HCT116 (cell line): Measurements from ENCODE around the gene NOP53. TPM values are rescaled to one million over a fixed set of nuclear protein-coding genes. Genes with fewer than 3 reads are reported as not detected.
"Not testable (repeated sequence)": the region's sequence is repeated elsewhere in the genome, so short reads cannot be mapped to it uniquely, and the experiment has no call there.

Source experiments
- ATAC-seq: fragments of 200-7000 bp; cut with Tn5 transposase; 2 replicates; pipeline ENCODE4 v1.9.1; 2020; ENCODE audit warnings: mild to moderate bottlenecking, moderate library complexity
- BruUV-seq: library from RNA; stranded (reverse); fragments of 400-500 nt; replicated peaks from 2 replicates; lab custom pipeline; 2021; lab: Mats Ljungman, UMichigan
- CTCF ChIA-PET: fragments of 300-600 bp; sonication (Branson Sonifier 250); formaldehyde crosslinking; loops from one replicate; lab custom pipeline; 2021; ENCODE audit warnings: antibody characterized with exemption; lab: Charles Lee
- POLR2A ChIA-PET: fragments of 300-600, 350-600 bp; sonication (Branson Sonifier 250); formaldehyde crosslinking; loops from one replicate; lab custom pipeline; 2021; ENCODE audit warnings: antibody characterized with exemption; lab: Charles Lee
- RAD21 ChIA-PET, 2 experiments: fragments of 300-600 bp; sonication (Branson Sonifier 250); formaldehyde crosslinking; loops; one replicate each; lab custom pipeline; 2023; ENCODE audit warnings: low total read pairs in 2 of 2; ENCODE audit not compliant: uncharacterized antibody in 2 of 2, unreplicated experiment in 2 of 2, low non-redundant PET in 1 of 2; lab: Charles Lee
- DNase-seq: peaks from one replicate; pipeline ENCODE4 v3.0.0-alpha.2; 2010; ENCODE audit warnings: low read depth, low spot score
- H2AFZ ChIP-seq: fragments of 200-600 bp; shearing (Covaris generic), sonication (generic); 2 replicates; pipeline ENCODE4 v1.6.1; 2017; ENCODE audit warnings: low read depth, mixed run types, mixed read lengths, antibody characterized with exemption, low read length; ENCODE audit not compliant: poor library complexity, severe bottlenecking
- H3K27ac ChIP-seq: 2 replicates; pipeline ENCODE4 v1.5.1; 2012; ENCODE audit warnings: low read depth, low read length
- H3K27me3 ChIP-seq: fragments of 200-600 bp; sonication (generic); 2 replicates; pipeline ENCODE4 v1.6.1; 2016; ENCODE audit warnings: mixed run types, low read length, mixed read lengths; ENCODE audit not compliant: insufficient read depth
- H3K36me3 ChIP-seq, 2 experiments: fragments of 200-500 bp in 1 of 2; fragments of 200-600 bp in 1 of 2; sonication (Bioruptor generic) in 1 of 2; sonication (generic) in 1 of 2; 2 replicates each; pipeline versions ENCODE4 v1.5.1 to v1.6.1; 2014 to 2016; ENCODE audit warnings: low read length in 2 of 2, inconsistent platforms in 1 of 2, mixed read lengths in 1 of 2, mixed run types in 1 of 2; ENCODE audit not compliant: insufficient read depth in 2 of 2, control insufficient read depth in 1 of 2
- H3K4me1 ChIP-seq, 2 experiments: fragments of 200-600 bp in 1 of 2; sonication (generic) in 1 of 2; 2 replicates each; pipeline versions ENCODE4 v1.5.1 to v1.6.1; 2012 to 2017; ENCODE audit warnings: low read length in 2 of 2, inconsistent platforms in 1 of 2, mild to moderate bottlenecking in 1 of 2, mixed read lengths in 1 of 2, mixed run types in 1 of 2, moderate library complexity in 1 of 2; ENCODE audit not compliant: insufficient read depth in 2 of 2, control insufficient read depth in 1 of 2
- H3K4me2 ChIP-seq: fragments of 200-600 bp; sonication (generic); 2 replicates; pipeline ENCODE4 v1.6.1; 2017; ENCODE audit warnings: mixed run types, low read length, mixed read lengths
- H3K4me3 ChIP-seq, 2 experiments: fragments of 200-600 bp in 1 of 2; sonication (generic) in 1 of 2; replicated peaks in 1 of 2; 2 replicates each; pipeline ENCODE4 v1.5.1; 2011 to 2016; ENCODE audit warnings: low read length in 2 of 2, control low read depth in 1 of 2, low read depth in 1 of 2, mild to moderate bottlenecking in 1 of 2, mixed read lengths in 1 of 2, mixed run types in 1 of 2
- H3K79me2 ChIP-seq: fragments of 200-600 bp; sonication (generic); 2 replicates; pipeline ENCODE4 v1.6.1; 2017; ENCODE audit warnings: mild to moderate bottlenecking, mixed run types, low read length, moderate library complexity, mixed read lengths; ENCODE audit not compliant: insufficient read depth
- H3K9ac ChIP-seq: fragments of 200-600 bp; sonication (generic); 2 replicates; pipeline ENCODE4 v1.6.1; 2016; ENCODE audit warnings: low read length, mixed read lengths
- H3K9me2 ChIP-seq: fragments of 200-600 bp; sonication (generic), shearing (Covaris generic); 2 replicates; pipeline ENCODE4 v1.6.1; 2017; ENCODE audit warnings: mixed run types, mild to moderate bottlenecking, moderate library complexity; ENCODE audit not compliant: insufficient read depth
- H3K9me3 ChIP-seq, 2 experiments: fragments of 200-500 bp in 1 of 2; fragments of 200-600 bp in 1 of 2; sonication (Bioruptor generic) in 1 of 2; sonication (generic) in 1 of 2; 2 replicates each; pipeline ENCODE4 v1.6.1; 2014 to 2017; ENCODE audit warnings: low read length in 2 of 2, mixed read lengths in 2 of 2, inconsistent platforms in 1 of 2, low read depth in 1 of 2, mild to moderate bottlenecking in 1 of 2, mixed run types in 1 of 2, moderate library complexity in 1 of 2; ENCODE audit not compliant: control insufficient read depth in 1 of 2, insufficient read depth in 1 of 2
- H4K20me1 ChIP-seq: fragments of 200-600 bp; sonication (generic), shearing (Covaris generic); 2 replicates; pipeline ENCODE4 v1.6.1; 2017; ENCODE audit warnings: mixed run types, mild to moderate bottlenecking, moderate library complexity; ENCODE audit not compliant: insufficient read depth
- ATF3 ChIP-seq: IDR thresholded peaks from 2 replicates; pipeline ENCODE4 v1.6.1; 2012
- CBX3 ChIP-seq: IDR thresholded peaks from 2 replicates; pipeline ENCODE4 v1.6.1; 2012; ENCODE audit warnings: low read depth
- CEBPB ChIP-seq: IDR thresholded peaks from 2 replicates; pipeline ENCODE4 v1.6.1; 2012; ENCODE audit warnings: low read depth
- EGR1 ChIP-seq: IDR thresholded peaks from 2 replicates; pipeline ENCODE4 v1.6.1; 2012; ENCODE audit warnings: low read depth
- EZH2phosphoT487 ChIP-seq: fragments of 200-600 bp; IDR thresholded peaks from 2 replicates; pipeline ENCODE4 v1.6.1; 2018; ENCODE audit warnings: antibody characterized with exemption, borderline replicate concordance
- FOSL1 ChIP-seq: IDR thresholded peaks from 2 replicates; pipeline ENCODE4 v1.6.1; 2012; ENCODE audit warnings: low read depth
- JUND ChIP-seq: IDR thresholded peaks from 2 replicates; pipeline ENCODE4 v1.6.1; 2012
- RAD21 ChIP-seq: IDR thresholded peaks from 2 replicates; pipeline ENCODE4 v1.6.1; 2012; ENCODE audit warnings: low read depth, mild to moderate bottlenecking
- SP1 ChIP-seq: IDR thresholded peaks from 2 replicates; pipeline ENCODE4 v1.6.1; 2012; ENCODE audit warnings: low read depth
- SRF ChIP-seq: IDR thresholded peaks from 2 replicates; pipeline ENCODE4 v1.6.1; 2012; ENCODE audit warnings: low read depth
- TCF7L2 ChIP-seq: IDR thresholded peaks from 2 replicates; pipeline ENCODE4 v1.7.0; 2011; ENCODE audit warnings: borderline replicate concordance, inconsistent platforms; ENCODE audit not compliant: insufficient read depth, insufficient read length; ENCODE audit errors: extremely low read depth
- ZFX ChIP-seq: fragments of 450-650 bp; IDR thresholded peaks from 2 replicates; pipeline ENCODE4 v1.6.1; 2017
- ZNF274 ChIP-seq: fragments of 200-500 bp; sonication (Bioruptor generic); IDR thresholded peaks from 2 replicates; pipeline ENCODE4 v1.6.1; 2014; ENCODE audit warnings: mild to moderate bottlenecking, low read depth, low read length, inconsistent platforms
- intact Hi-C: fragments of 100-400 bp; cut with micrococcal nuclease; formaldehyde crosslinking; loops from 2 replicates; pipeline ENCODE4 v1.10.0; 2022
- total RNA-seq: library from RNA; stranded (reverse); gene quantifications from one replicate; pipeline ENCODE4 v1.2.1, GENCODE V29; 2021; ENCODE audit not compliant: unreplicated experiment
- TF ChIP-seq, protein P1 (sequence below): IDR thresholded peaks from 2 replicates; pipeline ENCODE4 v1.6.1; 2011; ENCODE audit warnings: mild to moderate bottlenecking, low read length, moderate library complexity; ENCODE audit not compliant: insufficient replicate concordance; ENCODE audit errors: extremely low read depth
- TF ChIP-seq, protein P2 (sequence below): IDR thresholded peaks from 2 replicates; pipeline ENCODE4 v1.6.1; 2012; ENCODE audit warnings: low read depth

NOP53 gene
- total RNA-seq, 1 experiment from 2014 or later = 322 TPM

DNA sequence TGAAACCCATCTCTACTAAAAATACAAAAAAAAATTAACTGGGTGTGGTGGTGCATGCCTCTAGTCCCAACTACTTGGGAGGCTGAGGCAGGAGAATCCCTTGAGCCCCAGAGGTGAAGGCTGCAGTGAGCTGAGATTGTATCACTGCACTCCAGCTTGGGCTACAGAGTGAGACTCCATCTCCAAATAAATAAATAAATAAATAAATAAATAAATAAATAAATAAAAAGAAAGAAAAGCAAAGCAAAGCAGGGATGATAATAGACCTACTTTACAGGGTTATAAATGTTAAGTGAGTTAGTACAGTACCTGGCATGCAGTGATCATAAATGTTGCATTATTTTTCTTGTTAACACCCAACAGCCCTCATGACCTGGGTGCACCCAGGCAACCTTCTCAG is 30.5 kb upstream of the NOP53 start:
- H3K27ac ChIP-seq, H2AFZ ChIP-seq, RAD21 ChIA-PET, H3K9ac ChIP-seq, H3K9me3 ChIP-seq, ATAC-seq, DNase-seq, H4K20me1 ChIP-seq, intact Hi-C loops, H3K9me2 ChIP-seq, BruUV-seq, H3K4me3 ChIP-seq, H3K27me3 ChIP-seq: not testable (repeated sequence)
- peaks cover 5 to 17% of the 10 kb centered on the region in 2 experiments; a peak in 3 of 4 replicates for H3K4me1 ChIP-seq
- H3K36me3 ChIP-seq = peaks cover 3 to 12% of the 10 kb centered on the region in 2 experiments; a peak in 1 of 4 replicates
- ChIA-PET CTCF (interaction anchor here (3.9 to 4.4 kb wide), 2 partner anchors 11 to 29 kb away, joined by 62 to 68 read pairs; partner anchors contain the start of gene NOP53), POLR2A (interaction anchor here (1.8 kb wide), 1 partner anchor 13 kb away, joined by 4 read pairs; no protein-coding TSS in a partner anchor)
- peak overlapping the region; percentile 89 for H3K4me2 ChIP-seq
- peaks cover 44% of the 10 kb centered on the region for H3K79me2 ChIP-seq

- ChIA-PET RAD21 (no interaction called here), POLR2A (interaction anchor here (1.8 kb wide), 1 partner anchor 12 kb away, joined by 4 read pairs; no protein-coding TSS in a partner anchor), CTCF (no interaction called here)
- no peak overlapping the region for H3K9ac ChIP-seq
- ATAC-seq (no peak), DNase-seq (no peak)
- H3K9me2 ChIP-seq = no peaks in the 10 kb centered on the region
- no peak overlapping the region for H3K4me2 ChIP-seq
- H3K4me1 ChIP-seq = peaks cover 5 to 17% of the 10 kb centered on the region in 2 experiments; a peak in 3 of 4 replicates
- BruUV-seq = no TSS peak
- no peak overlapping the region for H3K27ac ChIP-seq
- H3K27me3 ChIP-seq = no peaks in the 10 kb centered on the region
- H2AFZ ChIP-seq = no peak overlapping the region
- peaks cover 44% of the 10 kb centered on the region for H3K79me2 ChIP-seq
- intact Hi-C loops = no loop called here
- H3K36me3 ChIP-seq = peaks cover 3 to 12% of the 10 kb centered on the region in 2 experiments; a peak in 1 of 4 replicates
- H4K20me1 ChIP-seq = no peaks in the 10 kb centered on the region
- H3K9me3 ChIP-seq = no peaks in the 10 kb centered on the region
- no peak overlapping the region for H3K4me3 ChIP-seq
- TF ChIP-seq JUND (no peak), FOSL1 (no peak), SP1 (no peak), CEBPB (no peak), CBX3 (no peak), EGR1 (no peak), SRF (no peak), TCF7L2 (no peak), RAD21 (no peak), ZFX (no peak), ATF3 (no peak), EZH2phosphoT487 (no peak), ZNF274 (no peak)
- TF ChIP-seq, protein P1, sequence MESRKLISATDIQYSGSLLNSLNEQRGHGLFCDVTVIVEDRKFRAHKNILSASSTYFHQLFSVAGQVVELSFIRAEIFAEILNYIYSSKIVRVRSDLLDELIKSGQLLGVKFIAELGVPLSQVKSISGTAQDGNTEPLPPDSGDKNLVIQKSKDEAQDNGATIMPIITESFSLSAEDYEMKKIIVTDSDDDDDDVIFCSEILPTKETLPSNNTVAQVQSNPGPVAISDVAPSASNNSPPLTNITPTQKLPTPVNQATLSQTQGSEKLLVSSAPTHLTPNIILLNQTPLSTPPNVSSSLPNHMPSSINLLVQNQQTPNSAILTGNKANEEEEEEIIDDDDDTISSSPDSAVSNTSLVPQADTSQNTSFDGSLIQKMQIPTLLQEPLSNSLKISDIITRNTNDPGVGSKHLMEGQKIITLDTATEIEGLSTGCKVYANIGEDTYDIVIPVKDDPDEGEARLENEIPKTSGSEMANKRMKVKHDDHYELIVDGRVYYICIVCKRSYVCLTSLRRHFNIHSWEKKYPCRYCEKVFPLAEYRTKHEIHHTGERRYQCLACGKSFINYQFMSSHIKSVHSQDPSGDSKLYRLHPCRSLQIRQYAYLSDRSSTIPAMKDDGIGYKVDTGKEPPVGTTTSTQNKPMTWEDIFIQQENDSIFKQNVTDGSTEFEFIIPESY = no peak
- TF ChIP-seq, protein P2, sequence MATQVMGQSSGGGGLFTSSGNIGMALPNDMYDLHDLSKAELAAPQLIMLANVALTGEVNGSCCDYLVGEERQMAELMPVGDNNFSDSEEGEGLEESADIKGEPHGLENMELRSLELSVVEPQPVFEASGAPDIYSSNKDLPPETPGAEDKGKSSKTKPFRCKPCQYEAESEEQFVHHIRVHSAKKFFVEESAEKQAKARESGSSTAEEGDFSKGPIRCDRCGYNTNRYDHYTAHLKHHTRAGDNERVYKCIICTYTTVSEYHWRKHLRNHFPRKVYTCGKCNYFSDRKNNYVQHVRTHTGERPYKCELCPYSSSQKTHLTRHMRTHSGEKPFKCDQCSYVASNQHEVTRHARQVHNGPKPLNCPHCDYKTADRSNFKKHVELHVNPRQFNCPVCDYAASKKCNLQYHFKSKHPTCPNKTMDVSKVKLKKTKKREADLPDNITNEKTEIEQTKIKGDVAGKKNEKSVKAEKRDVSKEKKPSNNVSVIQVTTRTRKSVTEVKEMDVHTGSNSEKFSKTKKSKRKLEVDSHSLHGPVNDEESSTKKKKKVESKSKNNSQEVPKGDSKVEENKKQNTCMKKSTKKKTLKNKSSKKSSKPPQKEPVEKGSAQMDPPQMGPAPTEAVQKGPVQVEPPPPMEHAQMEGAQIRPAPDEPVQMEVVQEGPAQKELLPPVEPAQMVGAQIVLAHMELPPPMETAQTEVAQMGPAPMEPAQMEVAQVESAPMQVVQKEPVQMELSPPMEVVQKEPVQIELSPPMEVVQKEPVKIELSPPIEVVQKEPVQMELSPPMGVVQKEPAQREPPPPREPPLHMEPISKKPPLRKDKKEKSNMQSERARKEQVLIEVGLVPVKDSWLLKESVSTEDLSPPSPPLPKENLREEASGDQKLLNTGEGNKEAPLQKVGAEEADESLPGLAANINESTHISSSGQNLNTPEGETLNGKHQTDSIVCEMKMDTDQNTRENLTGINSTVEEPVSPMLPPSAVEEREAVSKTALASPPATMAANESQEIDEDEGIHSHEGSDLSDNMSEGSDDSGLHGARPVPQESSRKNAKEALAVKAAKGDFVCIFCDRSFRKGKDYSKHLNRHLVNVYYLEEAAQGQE = no peak
Measured at GRCh38 chr19:47716270-47716937, 28.9 kb upstream of the NOP53 start.
